ENCODE measurements around the gene CRYGD.
"Not testable (repeated sequence)": the region's sequence is repeated elsewhere in the genome, so short reads cannot be mapped to it uniquely, and the experiment has no call there.

The CRYGD gene

GRCh38 chr2:208129744-208130711 is 5.7 kb upstream of the CRYGD start, which contains the start of gene CRYGC:
Gene CRYGC, minus strand, starts transcription at chr2:208129828. Its CDS starts 36 bp downstream, at chr2:208129792.
- DNase-seq: no peak

- no peak for DNase-seq
These were observed 3.8 kb upstream of the CRYGD start for GRCh38 chr2:208128136-208128535.

GRCh38 chr2:208127090-208127489 is 2.8 kb upstream of the CRYGD start:
- no peak for DNase-seq

GRCh38 chr2:208125251-208125650 is 927 bp upstream of the CRYGD start:
- no peak for DNase-seq

- DNase-seq: no peak
These were observed 2.1 kb downstream of the CRYGD start for GRCh38 chr2:208122248-208122647.

- no peak for DNase-seq
These were observed 5.4 kb downstream of the CRYGD start for GRCh38 chr2:208118918-208119317.

GRCh38 chr2:208117390-208117789 is 6.9 kb downstream of the CRYGD start:
- not testable (repeated sequence) for DNase-seq

GRCh38 chr2:208112969-208113368 is 11.4 kb downstream of the CRYGD start:
- no peak for DNase-seq

GRCh38 chr2:208112273-208112745 is 12.0 kb downstream of the CRYGD start:
- not testable (repeated sequence) for DNase-seq

- DNase-seq: no peak
These were observed 20.7 kb downstream of the CRYGD start for GRCh38 chr2:208103616-208104015.

GRCh38 chr2:208101716-208102631 is 22.4 kb downstream of the CRYGD start:
- DNase-seq: no peak

- DNase-seq: no peak
These were observed 24.4 kb downstream of the CRYGD start for GRCh38 chr2:208099682-208100470.

- DNase-seq: not testable (repeated sequence)
These were observed 25.6 kb downstream of the CRYGD start for GRCh38 chr2:208098701-208099100.

GRCh38 chr2:208098267-208098666 is 26.1 kb downstream of the CRYGD start:
- no peak for DNase-seq

GRCh38 chr2:208097801-208098200 is 26.5 kb downstream of the CRYGD start:
- DNase-seq: no peak

GRCh38 chr2:208097313-208097712 is 27.0 kb downstream of the CRYGD start:
- DNase-seq: no peak

- no peak for DNase-seq
These were observed 28.2 kb downstream of the CRYGD start for GRCh38 chr2:208096080-208096479.

- no peak for DNase-seq
These were observed 31.2 kb downstream of the CRYGD start for GRCh38 chr2:208093128-208093527.

- DNase-seq: no peak
These were observed 32.1 kb downstream of the CRYGD start for GRCh38 chr2:208092093-208092832.

GRCh38 chr2:208090420-208090819 is 33.9 kb downstream of the CRYGD start:
- DNase-seq: no peak

GRCh38 chr2:208086029-208086428 is 38.3 kb downstream of the CRYGD start:
- DNase-seq: no peak

GRCh38 chr2:208083807-208084206 is 40.5 kb downstream of the CRYGD start:
- no peak for DNase-seq
